ACC112 (cell line): ENCODE data around the gene NTM.

ENCODE experiments used
- H2AFZ ChIP-seq: fragments of 200-600 bp; sonication (generic); one replicate; pipeline ENCODE4 v1.6.0; 2017; ENCODE audit warnings: antibody characterized with exemption, low read length; ENCODE audit not compliant: unreplicated experiment
- H3K27ac ChIP-seq: fragments of 200-600 bp; sonication (generic); 2 replicates; pipeline ENCODE4 v1.5.1; 2014; ENCODE audit warnings: low read depth, mild to moderate bottlenecking, antibody characterized with exemption, low read length, moderate library complexity
- H3K27me3 ChIP-seq: fragments of 200-600 bp; sonication (generic); 2 replicates; pipeline ENCODE4 v1.6.1; 2014; ENCODE audit warnings: mild to moderate bottlenecking, antibody characterized with exemption, low read length, moderate library complexity, mixed read lengths; ENCODE audit not compliant: insufficient read depth
- H3K36me3 ChIP-seq: fragments of 200-600 bp; sonication (generic); 2 replicates; pipeline ENCODE4 v1.6.1; 2016; ENCODE audit warnings: mild to moderate bottlenecking, antibody characterized with exemption, low read length, moderate library complexity, mixed read lengths; ENCODE audit not compliant: insufficient read depth
- H3K4me1 ChIP-seq: fragments of 200-600 bp; sonication (generic); one replicate; pipeline ENCODE4 v1.6.1; 2016; ENCODE audit warnings: low read length, mixed read lengths; ENCODE audit not compliant: insufficient read depth, unreplicated experiment, control insufficient read depth
- H3K4me3 ChIP-seq: fragments of 200-600 bp; sonication (generic); 2 replicates; pipeline ENCODE4 v1.5.1; 2014; ENCODE audit warnings: mild to moderate bottlenecking, low read depth, low read length
- H3K79me2 ChIP-seq: fragments of 200-600 bp; sonication (generic); one replicate; pipeline ENCODE4 v1.6.0; 2016; ENCODE audit warnings: low read length; ENCODE audit not compliant: control insufficient read depth, unreplicated experiment, insufficient read depth

NTM gene

DNA sequence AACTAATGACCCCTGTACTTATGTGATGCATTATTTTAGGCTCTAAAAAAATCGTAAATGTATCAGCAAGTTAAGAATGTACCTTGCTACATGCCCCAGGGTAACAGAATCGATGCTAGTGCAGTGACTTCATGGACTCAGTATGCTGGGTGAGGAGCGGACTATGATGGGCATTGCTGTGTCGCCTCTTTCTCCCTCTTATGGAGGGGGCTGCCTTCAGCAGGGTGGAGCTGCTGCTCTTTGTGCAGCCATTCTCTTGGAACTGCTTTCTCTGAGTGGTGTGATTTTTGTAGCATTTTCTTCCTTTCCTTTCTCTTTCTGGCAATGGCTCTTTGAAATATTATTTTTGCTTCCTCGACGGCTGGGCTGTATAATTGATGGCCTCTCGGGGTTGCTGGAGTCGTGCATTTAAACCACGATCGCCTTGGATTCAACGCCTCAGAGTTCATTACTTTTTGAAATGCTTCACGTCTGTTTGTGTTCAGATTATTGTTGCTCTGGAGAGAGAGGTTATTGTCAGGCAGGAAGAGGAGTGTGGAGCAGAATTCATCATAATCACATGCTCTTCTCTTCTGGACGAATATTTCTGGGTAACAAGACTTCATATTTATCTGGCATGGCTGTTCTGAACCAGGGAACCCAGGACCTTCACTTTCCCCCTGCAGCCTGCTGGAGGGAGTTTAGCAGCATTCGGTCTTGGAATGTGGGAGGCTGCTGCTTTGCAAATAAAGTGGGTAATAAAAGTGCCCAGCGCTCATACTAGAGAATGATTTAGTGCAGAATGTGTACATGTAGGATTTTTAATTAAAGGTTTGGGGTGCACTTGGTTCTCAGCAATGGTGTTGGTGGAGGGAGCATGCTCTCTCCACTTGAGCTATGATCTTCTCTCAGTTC lies 804.2 kb downstream of the NTM start:
- Histone ChIP-seq H3K27me3 (no peaks in the 10 kb centered on the region), H3K4me1 (no peaks in the 10 kb centered on the region), H3K36me3 (no peaks in the 10 kb centered on the region), H3K4me3 (no peak overlapping the region), H2AFZ (no peak overlapping the region), H3K79me2 (no peaks in the 10 kb centered on the region), H3K27ac (no peak overlapping the region)

DNA sequence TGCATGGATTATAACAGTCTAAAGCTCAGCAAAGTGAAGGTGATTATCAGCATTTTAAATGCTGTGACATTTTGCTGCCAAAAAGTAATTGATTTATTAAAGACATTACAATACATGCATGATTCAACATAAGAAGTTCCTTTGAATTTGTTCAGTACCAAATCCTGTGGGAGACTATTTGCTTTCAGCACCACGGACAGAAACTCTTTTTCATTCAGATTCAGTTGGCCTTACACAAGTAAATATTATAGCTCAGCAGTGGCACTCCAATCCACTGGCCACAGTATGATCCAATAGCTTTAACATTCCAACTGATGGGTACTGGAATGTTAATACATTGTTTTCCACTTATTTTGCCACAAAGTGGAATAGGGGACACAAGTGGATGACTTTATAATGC lies 806.7 kb downstream of the NTM start:
- no peaks in the 10 kb centered on the region for H3K79me2 ChIP-seq
- H3K36me3 ChIP-seq, result no peaks in the 10 kb centered on the region
- H3K4me3 ChIP-seq, result no peak overlapping the region
- no peak overlapping the region for H2AFZ ChIP-seq
- no peak overlapping the region for H3K27ac ChIP-seq
- no peaks in the 10 kb centered on the region for H3K4me1 ChIP-seq
- H3K27me3 ChIP-seq, result no peaks in the 10 kb centered on the region

DNA sequence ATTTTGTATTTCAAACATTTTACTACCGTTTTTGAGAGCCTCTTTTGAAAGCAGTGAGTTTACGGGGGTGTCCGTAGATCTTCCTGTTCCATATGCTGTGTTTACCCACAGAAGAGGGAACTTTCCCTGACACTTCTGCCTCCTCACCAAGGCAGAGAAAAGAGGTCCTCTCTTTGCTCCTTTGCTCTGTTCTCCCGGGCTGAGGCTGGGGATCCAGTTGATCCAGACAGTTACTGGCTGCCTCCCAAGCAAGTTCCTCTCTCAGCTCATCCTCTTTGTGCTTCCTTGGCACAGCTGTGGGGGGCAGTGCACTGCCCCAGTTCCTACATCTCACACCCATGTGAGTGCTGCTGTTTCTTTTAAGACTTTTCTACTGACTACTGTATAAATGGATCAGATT lies 813.7 kb downstream of the NTM start:
- H2AFZ ChIP-seq, result no peak overlapping the region
- H3K4me3 ChIP-seq, result no peak overlapping the region
- no peaks in the 10 kb centered on the region for H3K4me1 ChIP-seq
- H3K79me2 ChIP-seq, result no peaks in the 10 kb centered on the region
- H3K27me3 ChIP-seq, result no peaks in the 10 kb centered on the region
- H3K27ac ChIP-seq, result no peak overlapping the region
- H3K36me3 ChIP-seq, result no peaks in the 10 kb centered on the region

DNA sequence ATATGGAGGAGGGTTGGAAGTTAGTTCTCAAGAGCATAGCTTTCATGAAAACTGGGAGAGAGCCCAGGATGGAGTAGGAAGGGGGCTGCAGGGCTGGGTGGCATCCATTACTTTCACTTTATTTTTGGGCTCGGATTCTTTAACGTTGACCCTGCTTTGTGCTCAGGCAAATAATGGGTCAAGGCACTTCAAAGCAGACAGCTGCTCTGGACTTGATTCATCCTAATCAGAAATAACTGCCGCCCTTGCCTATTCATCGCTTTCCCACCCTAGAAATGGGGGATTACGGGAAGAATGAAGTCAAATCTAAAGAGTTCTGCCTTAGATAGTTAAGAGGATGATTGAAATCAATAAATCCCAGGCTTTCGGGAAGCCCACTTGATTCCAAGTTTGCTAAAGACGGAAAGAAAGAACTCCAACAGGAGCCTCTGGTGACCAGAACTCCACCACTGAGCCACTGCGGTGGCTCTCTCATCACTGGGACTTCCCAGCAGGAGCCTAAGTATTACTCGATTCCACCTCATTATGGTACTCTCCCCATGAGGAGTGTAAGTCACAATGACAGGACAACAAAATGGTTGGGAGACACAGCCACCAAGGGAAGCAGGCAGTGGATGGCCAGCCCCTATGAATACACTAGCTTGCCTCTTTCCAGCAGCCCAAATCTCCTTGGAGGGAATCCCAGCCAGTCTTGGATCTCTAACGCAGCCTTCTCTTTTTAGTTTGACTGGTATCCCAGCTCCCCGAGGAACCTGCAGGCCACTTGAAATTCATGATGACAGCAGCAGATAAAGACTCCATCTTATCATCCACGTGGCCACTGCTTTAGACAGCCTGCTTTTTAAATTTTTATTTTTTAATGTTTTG lies 815.5 kb downstream of the NTM start:
- Histone ChIP-seq H3K4me3 (no peak overlapping the region), H3K36me3 (no peaks in the 10 kb centered on the region), H3K27me3 (no peaks in the 10 kb centered on the region), H3K4me1 (no peaks in the 10 kb centered on the region), H3K27ac (no peak overlapping the region), H3K79me2 (no peaks in the 10 kb centered on the region), H2AFZ (no peak overlapping the region)

DNA sequence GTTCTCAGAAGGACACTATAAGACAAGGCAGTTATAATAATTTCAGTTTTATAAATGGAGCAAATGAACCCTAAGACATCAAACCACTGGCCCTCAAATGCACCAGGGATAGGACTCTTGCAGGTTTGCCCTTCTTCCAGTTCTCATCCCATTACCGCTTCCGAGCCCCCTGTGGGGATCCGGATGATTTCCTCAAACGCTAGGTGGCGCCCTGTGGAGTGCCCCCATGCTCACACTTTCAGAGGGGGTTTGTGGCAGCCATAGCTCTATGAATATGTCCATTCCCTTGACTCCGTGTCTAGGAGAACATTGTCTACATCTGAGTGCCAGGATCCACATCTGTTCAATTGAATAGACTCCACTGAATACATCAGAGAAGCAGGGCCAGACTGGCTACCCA lies 816.3 kb downstream of the NTM start:
- H2AFZ ChIP-seq, result no peak overlapping the region
- no peaks in the 10 kb centered on the region for H3K79me2 ChIP-seq
- H3K27me3 ChIP-seq, result no peaks in the 10 kb centered on the region
- no peaks in the 10 kb centered on the region for H3K4me1 ChIP-seq
- H3K4me3 ChIP-seq, result no peak overlapping the region
- no peak overlapping the region for H3K27ac ChIP-seq
- H3K36me3 ChIP-seq, result no peaks in the 10 kb centered on the region

DNA sequence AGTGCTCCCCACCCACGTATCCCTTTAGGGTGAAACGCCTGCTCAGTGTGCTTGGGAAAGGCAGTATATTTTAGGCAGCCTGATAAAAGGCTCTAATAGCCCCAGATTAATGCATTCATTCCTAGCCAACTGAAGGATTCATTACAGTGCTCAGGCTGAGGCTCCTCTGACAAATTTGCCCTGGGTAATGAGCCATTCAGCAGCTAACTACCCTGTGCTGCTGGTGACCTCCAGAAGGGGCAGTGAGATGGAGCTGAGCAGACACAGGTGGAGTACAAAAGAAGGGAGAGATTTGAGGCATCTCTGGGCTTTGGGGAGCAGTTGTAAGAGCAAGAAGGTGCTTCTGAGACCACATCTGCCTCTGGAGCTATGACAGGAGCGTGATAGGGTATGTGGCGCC lies 817.0 kb downstream of the NTM start:
- H3K36me3 ChIP-seq, result no peaks in the 10 kb centered on the region
- no peaks in the 10 kb centered on the region for H3K27me3 ChIP-seq
- H3K4me3 ChIP-seq, result no peak overlapping the region
- H3K4me1 ChIP-seq, result no peaks in the 10 kb centered on the region
- H3K27ac ChIP-seq, result no peak overlapping the region
- no peaks in the 10 kb centered on the region for H3K79me2 ChIP-seq
- no peak overlapping the region for H2AFZ ChIP-seq

DNA sequence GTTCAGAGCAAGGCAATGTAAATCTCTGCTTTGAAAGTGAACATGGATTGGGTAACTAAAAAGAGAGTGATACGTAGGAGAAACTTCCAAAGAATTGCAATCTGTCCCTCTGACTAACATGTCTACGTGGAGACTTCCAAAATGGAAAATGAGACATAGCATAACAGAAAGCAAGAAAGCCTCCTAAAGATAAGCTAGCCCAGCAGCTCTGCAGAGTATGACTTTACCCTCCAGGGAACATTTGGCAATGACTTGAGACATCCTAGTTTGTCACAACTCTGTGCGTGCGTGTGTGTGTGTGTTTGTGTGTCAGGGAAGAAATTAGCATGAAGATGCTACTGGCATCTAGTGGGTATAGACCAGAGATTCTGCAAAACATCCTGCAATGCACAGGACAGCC lies 817.4 kb downstream of the NTM start:
- Histone ChIP-seq H3K4me3 (no peak overlapping the region), H3K27ac (no peak overlapping the region), H3K36me3 (no peaks in the 10 kb centered on the region), H3K79me2 (no peaks in the 10 kb centered on the region), H3K4me1 (no peaks in the 10 kb centered on the region), H2AFZ (no peak overlapping the region), H3K27me3 (no peaks in the 10 kb centered on the region)

DNA sequence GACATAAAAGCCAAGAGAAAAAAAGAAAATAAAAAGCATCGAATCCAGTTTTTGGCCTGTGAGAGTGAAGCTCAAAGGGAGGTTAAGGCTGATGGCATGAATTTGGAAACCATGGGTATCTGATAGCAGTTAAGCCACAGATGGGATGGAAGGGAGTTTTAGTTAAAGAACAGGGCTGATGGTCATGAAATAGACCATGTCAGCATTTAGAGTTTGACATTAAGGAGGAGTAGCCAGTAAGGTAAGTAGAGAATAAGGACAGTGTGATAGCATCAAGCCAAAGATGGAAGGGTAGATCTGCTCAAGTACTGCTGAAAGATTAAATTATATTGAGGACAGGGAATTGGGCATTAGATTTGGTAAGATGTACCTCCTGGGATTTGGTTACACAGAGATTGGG lies 826.5 kb downstream of the NTM start:
- Histone ChIP-seq H2AFZ (no peak overlapping the region), H3K4me1 (no peaks in the 10 kb centered on the region), H3K27me3 (no peaks in the 10 kb centered on the region), H3K27ac (no peak overlapping the region), H3K79me2 (no peaks in the 10 kb centered on the region), H3K36me3 (no peaks in the 10 kb centered on the region), H3K4me3 (no peak overlapping the region)

DNA sequence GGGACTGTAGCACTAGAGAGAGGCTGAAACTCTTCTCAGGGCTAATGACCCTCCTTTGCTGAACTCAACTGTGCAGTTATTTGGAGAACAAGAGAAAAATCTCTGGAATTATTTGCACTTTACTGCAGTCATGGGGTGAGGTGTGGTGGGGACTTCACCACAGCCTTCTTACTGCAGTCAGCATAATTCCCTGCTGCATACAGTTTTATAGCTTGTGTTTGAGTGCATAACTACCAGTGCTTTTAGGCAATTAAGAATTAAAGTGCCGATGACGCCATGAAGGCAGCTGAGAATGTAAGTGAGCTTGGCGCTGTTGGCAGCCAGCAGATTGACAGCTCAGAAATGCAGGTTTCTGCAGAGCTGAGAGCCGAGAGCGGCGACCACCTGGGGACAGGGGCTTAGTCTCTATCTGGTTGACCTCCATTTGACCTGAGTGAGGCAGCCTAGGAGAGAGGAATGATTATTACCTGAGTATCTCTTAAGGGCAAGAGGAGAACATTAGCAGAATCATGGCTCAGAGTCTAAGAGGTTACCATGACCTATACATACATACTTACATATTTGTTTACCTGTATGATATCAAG lies 830.0 kb downstream of the NTM start:
- Histone ChIP-seq H2AFZ (no peak overlapping the region), H3K4me1 (no peaks in the 10 kb centered on the region), H3K27me3 (no peaks in the 10 kb centered on the region), H3K27ac (no peak overlapping the region), H3K79me2 (no peaks in the 10 kb centered on the region), H3K36me3 (no peaks in the 10 kb centered on the region), H3K4me3 (no peak overlapping the region)

DNA sequence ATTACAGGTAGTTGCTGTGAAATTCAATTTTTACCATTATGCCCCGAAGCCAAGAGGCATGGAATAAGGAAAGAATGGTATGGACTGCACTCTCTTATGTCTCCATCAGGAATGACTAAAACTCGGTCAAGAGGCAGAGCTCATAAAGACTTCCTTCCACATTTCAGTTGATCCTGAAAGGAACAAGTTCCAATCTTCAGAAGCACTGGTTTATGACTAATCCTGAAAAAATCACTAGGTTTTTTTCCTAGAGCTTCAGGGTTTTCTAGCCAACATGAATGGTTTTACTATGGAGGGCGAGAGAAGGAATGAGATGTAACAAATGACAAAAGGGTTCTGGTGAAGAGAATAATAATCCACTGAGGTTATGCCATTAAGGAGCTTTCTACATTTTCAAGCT lies 832.2 kb downstream of the NTM start:
- Histone ChIP-seq H3K4me3 (no peak overlapping the region), H3K36me3 (no peaks in the 10 kb centered on the region), H3K27me3 (no peaks in the 10 kb centered on the region), H3K79me2 (no peaks in the 10 kb centered on the region), H3K27ac (no peak overlapping the region), H2AFZ (no peak overlapping the region), H3K4me1 (no peaks in the 10 kb centered on the region)
